PC-3 (cell line): ENCODE data around the gene DPYSL3. TPM values are rescaled to one million over a fixed set of nuclear protein-coding genes. Genes with fewer than 3 reads are reported as not detected.

Source experiments
- ATAC-seq: fragments of 200-7000 bp; cut with Tn5 transposase; 2 replicates; pipeline ENCODE4 v1.9.1; 2020; ENCODE audit warnings: mild to moderate bottlenecking, moderate library complexity
- BruUV-seq: library from RNA; stranded (reverse); fragments of 400-500 nt; replicated peaks from 2 replicates; lab custom pipeline; 2021; lab: Mats Ljungman, UMichigan
- CTCF ChIA-PET: fragments of 300-600 bp; sonication (Branson Sonifier 250); formaldehyde crosslinking; loops from one replicate; lab custom pipeline; 2022; ENCODE audit warnings: antibody characterized with exemption; lab: Charles Lee
- POLR2A ChIA-PET: fragments of 300-600 bp; sonication (Branson Sonifier 250); formaldehyde crosslinking; loops from one replicate; lab custom pipeline; 2022; ENCODE audit warnings: antibody characterized with exemption; ENCODE audit not compliant: unreplicated experiment; lab: Charles Lee
- DNase-seq: peaks from one replicate; pipeline ENCODE4 v3.0.0-alpha.2; 2015
- H2AFZ ChIP-seq: fragments of 300-600 bp; sonication (generic); 2 replicates; pipeline ENCODE4 v1.6.0; 2016; ENCODE audit warnings: antibody characterized with exemption, low read length
- H3F3A ChIP-seq: fragments of 300-600 bp; sonication (generic); one replicate; pipeline ENCODE4 v1.6.0; 2017; ENCODE audit warnings: antibody characterized with exemption, low read length, control low read depth, mild to moderate bottlenecking; ENCODE audit not compliant: unreplicated experiment
- H3K27ac ChIP-seq: fragments of 300-600 bp; sonication (generic); 2 replicates; pipeline ENCODE4 v1.5.1; 2016; ENCODE audit warnings: mild to moderate bottlenecking, low read length
- H3K27me3 ChIP-seq: fragments of 300-600 bp; sonication (generic); 2 replicates; pipeline ENCODE4 v1.6.1; 2016; ENCODE audit warnings: low read length, mixed read lengths
- H3K36me3 ChIP-seq: fragments of 300-600 bp; sonication (generic); 2 replicates; pipeline ENCODE4 v1.6.1; 2016; ENCODE audit warnings: low read depth, mixed run types, low read length, mixed read lengths
- H3K4me1 ChIP-seq: fragments of 300-600 bp; sonication (generic); 2 replicates; pipeline ENCODE4 v1.5.1; 2016; ENCODE audit warnings: low read length; ENCODE audit not compliant: insufficient read depth
- H3K4me2 ChIP-seq: fragments of 300-600 bp; sonication (generic); 2 replicates; pipeline ENCODE4 v1.6.0; 2016; ENCODE audit warnings: low read length
- H3K4me3 ChIP-seq: fragments of 300-600 bp; sonication (generic); 2 replicates; pipeline ENCODE4 v1.5.1; 2016; ENCODE audit warnings: mild to moderate bottlenecking, low read length, mixed read lengths
- H3K79me2 ChIP-seq: fragments of 300-600 bp; sonication (generic); 2 replicates; pipeline ENCODE4 v1.6.1; 2017; ENCODE audit warnings: low read length, mixed read lengths
- H3K9ac ChIP-seq: fragments of 300-600 bp; sonication (generic); 2 replicates; pipeline ENCODE4 v1.6.0; 2016; ENCODE audit warnings: mild to moderate bottlenecking, low read length
- H3K9me2 ChIP-seq: fragments of 300-600 bp; sonication (generic); replicated peaks from 2 replicates; pipeline ENCODE4 v1.6.1; 2016; ENCODE audit warnings: mixed run types, low read length, mixed read lengths
- H3K9me3 ChIP-seq: fragments of 300-600 bp; sonication (generic); 2 replicates; pipeline ENCODE4 v1.6.1; 2016; ENCODE audit warnings: low read length, mixed read lengths
- H4K20me1 ChIP-seq: fragments of 300-600 bp; sonication (generic); 2 replicates; pipeline ENCODE4 v1.6.1; 2016; ENCODE audit warnings: low read length, mixed read lengths
- EZH2 ChIP-seq: fragments of 300-600 bp; sonication (generic); IDR thresholded peaks from one replicate; pipeline ENCODE4 v1.6.1; 2017; ENCODE audit warnings: antibody characterized with exemption, mild to moderate bottlenecking, low read length; ENCODE audit not compliant: unreplicated experiment
- EZH2phosphoT487 ChIP-seq: fragments of 300-600 bp; sonication (generic); IDR thresholded peaks from 2 replicates; pipeline ENCODE4 v1.6.1; 2018; ENCODE audit warnings: mild to moderate bottlenecking, antibody characterized with exemption, low read length, borderline replicate concordance
- intact Hi-C: fragments of 100-400 bp; cut with micrococcal nuclease; formaldehyde crosslinking; loops from 2 replicates; pipeline ENCODE4 v1.9.0; 2023
- total RNA-seq: library from RNA; depleted of rRNA; stranded (reverse); fragments of >200 nt; gene quantifications from 2 replicates; pipeline ENCODE4 v1.2.3, GENCODE V29; 2014
- TF ChIP-seq, protein P1 (sequence below): fragments of 300-600 bp; sonication (generic); conservative IDR thresholded peaks from 2 replicates; pipeline ENCODE4 v1.5.1; 2017; ENCODE audit warnings: antibody characterized with exemption, low read depth, mild to moderate bottlenecking, low read length

Gene DPYSL3
- total RNA-seq, 1 experiment from 2014 or later: 20.6 TPM

DNA sequence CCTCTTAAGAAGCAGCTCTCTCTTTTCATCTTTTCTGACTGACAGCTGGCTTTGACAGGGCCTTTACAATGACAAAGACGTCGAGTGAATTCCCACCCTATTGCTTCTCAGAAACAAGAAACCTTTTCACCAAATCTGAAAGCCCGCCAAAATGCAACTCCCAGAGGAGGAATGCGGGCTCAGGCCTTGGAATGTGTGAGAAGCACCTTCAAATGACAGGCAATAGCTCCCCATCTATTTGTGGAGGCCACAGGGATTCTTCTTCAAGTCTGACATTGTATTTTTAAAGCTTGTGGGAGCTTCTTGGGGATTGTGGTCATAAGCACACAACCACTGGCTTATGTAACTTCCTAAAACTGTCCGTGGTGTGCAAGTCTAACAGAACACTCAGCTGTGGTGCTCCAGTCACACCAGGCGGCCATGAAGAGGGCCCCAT lies 72.7 kb downstream of the DPYSL3 start:
- H3K27ac ChIP-seq: no peak overlapping the region
- no peaks in the 10 kb centered on the region for H3K27me3 ChIP-seq
- no peaks in the 10 kb centered on the region for H3K4me1 ChIP-seq
- no peaks in the 10 kb centered on the region for H3K9me3 ChIP-seq
- intact Hi-C loops: no loop called here
- no peaks in the 10 kb centered on the region for H3K79me2 ChIP-seq
- no peak for DNase-seq
- no peaks in the 10 kb centered on the region for H4K20me1 ChIP-seq
- no peaks in the 10 kb centered on the region for H3K36me3 ChIP-seq
- TF ChIP-seq EZH2 (no peak), EZH2phosphoT487 (no peak)
- TF ChIP-seq, protein P1, sequence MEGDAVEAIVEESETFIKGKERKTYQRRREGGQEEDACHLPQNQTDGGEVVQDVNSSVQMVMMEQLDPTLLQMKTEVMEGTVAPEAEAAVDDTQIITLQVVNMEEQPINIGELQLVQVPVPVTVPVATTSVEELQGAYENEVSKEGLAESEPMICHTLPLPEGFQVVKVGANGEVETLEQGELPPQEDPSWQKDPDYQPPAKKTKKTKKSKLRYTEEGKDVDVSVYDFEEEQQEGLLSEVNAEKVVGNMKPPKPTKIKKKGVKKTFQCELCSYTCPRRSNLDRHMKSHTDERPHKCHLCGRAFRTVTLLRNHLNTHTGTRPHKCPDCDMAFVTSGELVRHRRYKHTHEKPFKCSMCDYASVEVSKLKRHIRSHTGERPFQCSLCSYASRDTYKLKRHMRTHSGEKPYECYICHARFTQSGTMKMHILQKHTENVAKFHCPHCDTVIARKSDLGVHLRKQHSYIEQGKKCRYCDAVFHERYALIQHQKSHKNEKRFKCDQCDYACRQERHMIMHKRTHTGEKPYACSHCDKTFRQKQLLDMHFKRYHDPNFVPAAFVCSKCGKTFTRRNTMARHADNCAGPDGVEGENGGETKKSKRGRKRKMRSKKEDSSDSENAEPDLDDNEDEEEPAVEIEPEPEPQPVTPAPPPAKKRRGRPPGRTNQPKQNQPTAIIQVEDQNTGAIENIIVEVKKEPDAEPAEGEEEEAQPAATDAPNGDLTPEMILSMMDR: no peak
- H3K9me2 ChIP-seq: no peaks in the 10 kb centered on the region
- no peak overlapping the region for H3K9ac ChIP-seq
- H2AFZ ChIP-seq: no peak overlapping the region
- ChIA-PET CTCF (interaction anchor here (0.6 kb wide), 1 partner anchor 141 kb away, joined by 6 read pairs; no protein-coding TSS in a partner anchor), POLR2A (no interaction called here)
- H3F3A ChIP-seq: no peaks in the 10 kb centered on the region
- ATAC-seq: no peak
- no peak overlapping the region for H3K4me2 ChIP-seq
- BruUV-seq: no TSS peak
- H3K4me3 ChIP-seq: no peak overlapping the region

DNA sequence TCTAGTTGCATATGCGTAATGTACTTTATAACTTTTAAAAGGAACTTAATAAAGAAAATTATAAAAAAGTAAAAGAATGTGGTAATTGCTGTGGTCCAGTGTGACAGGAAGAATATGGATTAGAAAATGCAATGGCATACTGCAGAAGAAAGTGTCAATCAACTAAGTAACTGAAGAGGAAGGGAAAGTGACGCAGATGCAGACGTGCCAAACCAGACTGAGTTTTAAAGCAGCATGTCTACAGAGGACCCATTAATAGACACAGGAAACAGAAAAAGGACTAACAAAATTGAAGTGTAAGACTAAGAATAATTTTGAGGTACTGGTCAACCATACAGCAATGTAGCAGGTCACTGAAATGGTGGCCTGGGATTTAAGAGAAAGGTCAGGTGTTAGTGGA lies 73.3 kb downstream of the DPYSL3 start:
- H3K4me3 ChIP-seq: no peak overlapping the region
- no peaks in the 10 kb centered on the region for H3K9me2 ChIP-seq
- H4K20me1 ChIP-seq: no peaks in the 10 kb centered on the region
- ChIA-PET CTCF (interaction anchor here (0.6 kb wide), 1 partner anchor 142 kb away, joined by 6 read pairs; no protein-coding TSS in a partner anchor), POLR2A (no interaction called here)
- DNase-seq (no peak), ATAC-seq (no peak)
- TF ChIP-seq, protein P1: no peak
- TF ChIP-seq EZH2 (no peak), EZH2phosphoT487 (no peak)
- BruUV-seq: no TSS peak
- H2AFZ ChIP-seq: no peak overlapping the region
- H3K9me3 ChIP-seq: no peaks in the 10 kb centered on the region
- no peak overlapping the region for H3K4me2 ChIP-seq
- H3F3A ChIP-seq: no peaks in the 10 kb centered on the region
- H3K27ac ChIP-seq: no peak overlapping the region
- H3K79me2 ChIP-seq: no peaks in the 10 kb centered on the region
- no peak overlapping the region for H3K9ac ChIP-seq
- no peaks in the 10 kb centered on the region for H3K36me3 ChIP-seq
- H3K4me1 ChIP-seq: no peaks in the 10 kb centered on the region
- intact Hi-C loops: no loop called here
- H3K27me3 ChIP-seq: no peaks in the 10 kb centered on the region

DNA sequence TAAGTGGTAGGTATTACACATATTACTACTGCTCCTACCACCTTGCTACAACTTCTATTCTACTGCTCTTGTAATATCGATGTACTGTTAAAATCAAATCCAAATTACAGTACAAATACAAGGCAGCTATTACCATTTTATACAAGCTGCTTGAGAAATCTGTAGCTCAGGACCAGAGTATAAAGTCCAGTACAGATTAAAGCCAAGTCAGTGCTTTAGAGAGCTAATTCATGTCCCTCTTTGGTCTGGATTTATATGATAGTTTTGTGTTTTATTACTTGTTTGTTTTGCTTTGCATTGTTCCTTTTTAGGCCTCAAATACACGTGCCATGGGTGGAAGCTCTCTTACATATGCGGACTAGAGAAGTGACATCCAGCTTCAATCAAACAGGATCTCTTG lies 75.8 kb downstream of the DPYSL3 start:
- no peaks in the 10 kb centered on the region for H3K27me3 ChIP-seq
- H3K9me2 ChIP-seq: no peaks in the 10 kb centered on the region
- ChIA-PET POLR2A (no interaction called here), CTCF (no interaction called here)
- H2AFZ ChIP-seq: no peak overlapping the region
- H3K4me3 ChIP-seq: no peak overlapping the region
- H3K4me2 ChIP-seq: no peak overlapping the region
- no peak for ATAC-seq
- H4K20me1 ChIP-seq: no peaks in the 10 kb centered on the region
- H3K4me1 ChIP-seq: no peaks in the 10 kb centered on the region
- no peaks in the 10 kb centered on the region for H3K79me2 ChIP-seq
- no peak overlapping the region for H3K27ac ChIP-seq
- no peaks in the 10 kb centered on the region for H3F3A ChIP-seq
- intact Hi-C loops: no loop called here
- DNase-seq: no peak
- H3K9me3 ChIP-seq: no peaks in the 10 kb centered on the region
- TF ChIP-seq, protein P1: no peak
- no peak for TF ChIP-seq EZH2
- no peak for TF ChIP-seq EZH2phosphoT487
- BruUV-seq: no TSS peak
- H3K9ac ChIP-seq: no peak overlapping the region
- no peaks in the 10 kb centered on the region for H3K36me3 ChIP-seq
